ENCODE data around the gene CAMK1D.

The CAMK1D gene

GRCh38 chr10:12825260-12825849 lies 476.0 kb downstream of the CAMK1D start:
- DNase-seq (ENCODE audit: low read depth): no peak

- DNase-seq (ENCODE audit: low read depth): no peak
These were observed 477.5 kb downstream of the CAMK1D start for GRCh38 chr10:12826800-12827372.

- no peak for DNase-seq (ENCODE audit: low read depth)
These were observed 479.4 kb downstream of the CAMK1D start for GRCh38 chr10:12828736-12829135.

GRCh38 chr10:12829831-12830390 lies 480.6 kb downstream of the CAMK1D start:
- no peak for DNase-seq (ENCODE audit: low read depth)

GRCh38 chr10:12832096-12832495 lies 482.7 kb downstream of the CAMK1D start:
- DNase-seq (ENCODE audit: low read depth): no peak

- no peak for DNase-seq (ENCODE audit: low read depth)
These were observed 484.1 kb downstream of the CAMK1D start for GRCh38 chr10:12833451-12833850.

DNA sequence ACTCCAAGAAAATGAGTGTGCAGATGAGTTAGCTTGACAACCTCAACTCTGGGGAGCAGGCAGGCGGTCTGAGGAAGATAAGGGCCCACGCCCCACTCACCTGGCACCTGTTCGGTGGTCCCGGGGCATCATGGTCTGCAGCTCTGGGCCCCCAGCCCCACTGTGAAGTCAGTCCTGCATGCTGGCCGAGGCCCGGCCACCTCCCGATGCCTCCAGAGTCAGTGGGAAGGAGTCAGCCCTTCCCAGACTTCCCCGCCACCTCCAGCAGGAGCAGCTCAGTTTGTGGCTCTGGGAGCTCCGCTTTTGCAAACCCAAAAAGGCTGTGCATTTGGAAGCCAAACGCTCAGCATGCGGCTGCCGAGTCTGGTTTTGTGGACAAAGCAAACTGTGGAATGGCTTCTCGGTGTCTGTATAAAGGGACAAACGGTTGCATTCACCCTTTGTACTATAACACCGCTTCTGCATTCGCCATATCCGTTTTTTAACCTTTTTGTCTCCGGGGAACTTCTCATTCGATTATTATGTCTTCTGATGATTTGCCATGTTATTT lies 484.8 kb downstream of the CAMK1D start:
- no peak for DNase-seq (ENCODE audit: low read depth)

- no peak for DNase-seq (ENCODE audit: low read depth)
These were observed 485.4 kb downstream of the CAMK1D start for GRCh38 chr10:12834721-12835120.

DNA sequence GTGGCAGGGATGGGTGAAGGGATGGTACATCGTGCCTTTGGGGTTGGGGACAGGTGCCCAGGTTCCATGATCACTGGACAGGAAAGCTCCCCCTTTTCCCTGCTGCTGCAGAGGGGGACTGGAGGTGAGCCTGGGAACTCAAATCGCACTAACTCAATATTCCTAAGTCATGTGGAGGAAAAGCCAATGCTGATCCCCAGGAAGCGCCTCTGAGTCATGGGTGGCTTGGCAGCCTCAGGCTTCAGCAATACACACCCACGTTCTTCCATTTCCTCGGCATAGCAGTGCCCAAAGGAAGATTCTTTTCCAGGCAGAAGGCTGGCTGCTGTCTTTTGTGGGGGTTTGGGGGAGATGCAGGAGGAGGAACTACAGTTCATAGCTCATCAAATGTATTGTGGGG lies 486.4 kb downstream of the CAMK1D start:
- DNase-seq (ENCODE audit: low read depth): peak; percentile 64

DNA sequence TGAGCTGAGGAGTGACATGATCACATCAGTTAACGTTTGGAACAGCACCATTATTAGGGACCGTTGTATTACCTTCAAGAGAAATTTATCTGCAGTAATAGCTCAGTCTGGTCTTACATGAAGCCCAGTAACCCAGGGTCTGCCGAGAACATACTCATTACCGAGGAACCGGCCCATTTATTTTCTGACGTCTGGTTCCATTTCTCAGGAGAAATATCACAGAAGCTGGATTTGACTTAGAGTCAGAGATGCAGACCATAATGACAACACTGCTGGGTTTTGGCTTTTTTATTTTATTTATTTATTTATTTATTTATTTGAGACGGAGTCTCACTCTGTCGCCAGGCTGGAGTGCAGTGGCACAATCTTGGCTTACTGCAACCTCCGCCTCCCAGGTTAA lies 489.0 kb downstream of the CAMK1D start:
- DNase-seq (ENCODE audit: low read depth): no peak

DNA sequence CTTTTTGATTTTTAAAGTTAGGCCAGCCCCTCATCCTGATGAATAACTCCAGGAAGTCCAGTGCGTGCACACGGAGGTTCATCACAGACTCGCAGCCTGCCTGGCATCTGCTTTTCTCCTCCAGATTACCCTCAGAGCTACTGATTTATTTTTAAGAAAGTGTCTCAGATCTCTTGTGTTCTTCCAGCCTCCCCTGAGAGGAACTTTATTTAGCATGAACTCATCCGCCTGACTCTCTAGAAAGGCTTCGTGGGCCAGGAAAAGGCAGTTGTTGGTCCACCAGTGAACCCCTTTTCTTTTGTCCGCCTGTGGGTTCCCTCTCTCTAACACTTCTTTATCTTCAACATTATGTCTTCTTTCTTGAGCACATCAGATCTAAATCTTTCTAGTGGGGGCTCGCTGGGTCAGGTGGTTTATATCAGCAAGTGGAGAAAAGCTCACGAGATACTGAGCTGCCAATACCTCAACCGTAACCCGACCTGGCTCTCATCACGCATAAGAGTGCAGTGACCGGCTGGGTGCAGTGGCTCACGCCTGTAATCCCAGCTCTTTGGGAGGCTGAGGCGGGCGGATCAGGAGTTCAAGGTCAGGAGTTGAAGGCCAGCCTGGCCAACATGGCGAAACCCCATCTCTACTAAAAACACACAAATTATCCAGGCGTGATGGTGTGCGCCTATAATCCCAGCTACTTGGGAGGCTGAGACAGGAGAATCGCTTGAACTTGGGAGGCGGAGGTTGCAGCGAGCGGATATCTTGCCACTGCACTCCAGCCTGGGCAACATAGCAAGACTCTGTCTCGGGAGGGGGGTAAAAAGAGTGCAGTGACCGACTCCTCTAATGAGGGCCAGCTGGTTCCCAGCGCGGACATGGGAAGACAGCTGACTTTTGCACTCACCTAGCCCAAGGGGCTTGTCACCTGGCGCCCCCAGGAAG lies 489.9 kb downstream of the CAMK1D start:
- DNase-seq (ENCODE audit: low read depth): no peak

- no peak for DNase-seq (ENCODE audit: low read depth)
These were observed 490.7 kb downstream of the CAMK1D start for GRCh38 chr10:12839941-12840611.

- DNase-seq (ENCODE audit: low read depth): no peak
These were observed 492.1 kb downstream of the CAMK1D start for GRCh38 chr10:12841426-12841825.

DNA sequence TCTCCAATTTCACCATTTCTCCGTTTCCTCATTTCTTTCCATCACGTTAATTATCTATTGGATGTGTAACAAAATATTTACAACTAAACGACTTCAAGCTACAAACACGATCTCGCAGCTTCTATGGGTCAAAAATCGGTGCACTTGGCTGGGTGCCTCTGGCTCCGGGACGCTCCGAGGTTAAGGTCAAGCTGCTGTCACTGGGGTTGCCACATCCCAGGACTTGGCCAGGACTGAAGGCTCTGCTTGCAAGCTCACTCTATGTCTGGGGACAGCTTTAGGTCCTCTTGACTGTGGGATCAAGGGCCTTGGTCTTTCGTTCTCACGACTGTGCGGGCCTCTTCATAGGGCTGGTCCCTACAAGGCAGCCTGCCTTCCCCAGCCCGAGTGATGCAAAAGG lies 492.5 kb downstream of the CAMK1D start:
- no peak for DNase-seq (ENCODE audit: low read depth)

DNA sequence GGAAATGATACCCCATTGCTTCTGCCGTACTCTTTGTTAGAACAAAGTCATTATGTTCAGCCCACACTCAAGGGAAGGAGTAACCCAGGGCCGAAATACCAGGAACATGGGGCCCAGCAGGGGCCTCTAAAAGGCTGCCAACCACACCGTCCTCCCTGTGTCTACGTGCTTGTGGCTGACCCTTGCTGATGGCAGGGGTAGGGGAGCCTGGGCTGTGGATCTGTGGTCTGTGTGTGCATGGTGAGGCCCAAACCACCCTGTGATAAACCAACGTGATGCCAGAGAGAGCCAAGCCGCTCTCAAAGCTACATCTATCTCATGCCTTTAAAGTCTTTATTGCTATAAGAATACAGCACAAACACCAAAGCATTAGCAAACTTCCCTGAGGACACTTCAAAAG lies 493.0 kb downstream of the CAMK1D start:
- no peak for DNase-seq (ENCODE audit: low read depth)

GRCh38 chr10:12843296-12843945 lies 494.1 kb downstream of the CAMK1D start:
- no peak for DNase-seq (ENCODE audit: low read depth)

GRCh38 chr10:12844811-12845483 lies 495.6 kb downstream of the CAMK1D start:
- peak; percentile 61 for DNase-seq (ENCODE audit: low read depth)

DNA sequence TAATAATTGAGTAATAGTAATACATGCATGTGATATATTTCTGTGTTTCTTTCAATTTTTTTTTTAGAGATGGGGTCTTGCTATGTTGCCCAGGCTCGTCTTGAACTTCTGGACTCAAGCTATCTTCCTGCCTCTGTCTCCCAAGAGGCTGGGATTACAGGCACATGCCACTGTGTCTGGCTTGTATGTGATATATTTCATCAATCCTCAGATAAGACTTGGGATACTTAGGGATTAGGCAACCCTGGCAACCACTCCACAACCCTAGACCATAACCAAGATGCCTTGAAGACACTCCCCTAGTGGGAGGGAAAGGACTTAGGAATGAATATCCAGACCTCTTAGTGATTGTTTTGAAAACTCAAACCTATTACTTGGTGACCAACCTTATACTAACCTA lies 497.4 kb downstream of the CAMK1D start:
- no peak for DNase-seq (ENCODE audit: low read depth)

DNA sequence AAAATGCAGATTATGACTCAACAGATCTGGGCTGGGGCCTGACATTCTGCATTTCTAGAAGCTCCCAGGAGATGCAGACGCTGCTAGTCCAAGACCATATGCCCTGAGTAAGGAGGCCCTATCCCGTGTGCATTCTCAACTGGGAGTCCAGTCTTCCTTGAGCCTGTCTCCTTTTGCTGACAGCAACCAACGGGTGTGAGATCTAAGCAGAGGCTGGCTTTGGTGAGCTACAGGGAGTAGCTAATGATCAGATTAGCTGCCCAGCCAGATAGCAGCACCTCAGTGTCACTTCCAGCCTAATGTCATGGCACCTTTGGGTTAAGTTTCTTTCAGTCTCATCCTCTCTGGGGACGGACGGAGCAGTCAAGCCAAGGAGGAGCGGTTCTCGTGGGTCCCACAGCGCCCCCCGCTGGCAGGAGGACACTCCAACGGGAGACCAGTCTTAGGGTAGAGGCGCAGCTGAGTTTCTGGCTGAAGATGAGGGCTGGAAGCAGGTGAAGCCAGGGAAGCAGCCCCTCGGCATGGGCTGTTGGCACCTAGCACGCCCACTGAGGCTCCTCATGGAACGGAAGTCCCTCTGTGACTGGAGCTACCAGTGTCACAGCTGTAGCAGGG lies 498.1 kb downstream of the CAMK1D start:
- no peak for DNase-seq (ENCODE audit: low read depth)

GRCh38 chr10:12848439-12849173 lies 499.3 kb downstream of the CAMK1D start:
- no peak for DNase-seq (ENCODE audit: low read depth)

Measured in ELR (cell line).